CD4-positive, alpha-beta memory T cell (primary cell): Measurements from ENCODE around the gene PTPRH. TPM values are rescaled to one million over a fixed set of nuclear protein-coding genes. Genes with fewer than 3 reads are reported as not detected.

Experiments used
- CTCF ChIA-PET: fragments of 350-600 bp; sonication (Branson Sonifier 250); formaldehyde crosslinking; loops from one replicate; lab custom pipeline; 2021; ENCODE audit warnings: inconsistent platforms; ENCODE audit not compliant: partially characterized antibody; lab: Charles Lee
- POLR2A ChIA-PET: fragments of 350-600 bp; sonication (Branson Sonifier 250); formaldehyde crosslinking; loops from one replicate; lab custom pipeline; 2021; ENCODE audit not compliant: partially characterized antibody; lab: Charles Lee
- DNase-seq, 5 donors: peaks; one replicate each; pipeline versions ENCODE4 v3.0.0 to v3.0.0-alpha.2; 2020 to 2022; ENCODE audit warnings: mixed read lengths in 1 of 5
- H3K27ac ChIP-seq: one replicate; pipeline ENCODE4 v1.7.0; 2013; ENCODE audit warnings: low read depth, low read length
- H3K27me3 ChIP-seq: 2 replicates; pipeline ENCODE4 v1.7.0; 2013; ENCODE audit warnings: mild to moderate bottlenecking, low read length, moderate library complexity; ENCODE audit not compliant: insufficient read depth
- H3K36me3 ChIP-seq: 2 replicates; pipeline ENCODE4 v1.7.0; 2013; ENCODE audit warnings: mild to moderate bottlenecking, low read length, moderate library complexity; ENCODE audit not compliant: insufficient read depth
- H3K4me1 ChIP-seq: 2 replicates; pipeline ENCODE4 v1.7.0; 2013; ENCODE audit warnings: mild to moderate bottlenecking, low read length, moderate library complexity; ENCODE audit not compliant: insufficient read depth
- H3K4me3 ChIP-seq, 2 donors: one replicate each; pipeline ENCODE4 v1.7.0; 2013; ENCODE audit warnings: low read length in 2 of 2, mild to moderate bottlenecking in 1 of 2
- H3K9me3 ChIP-seq, 2 donors: one replicate each; pipeline ENCODE4 v1.7.0; 2013; ENCODE audit warnings: low read length in 2 of 2, control low read depth in 1 of 2; ENCODE audit not compliant: control insufficient read depth in 1 of 2
- H3K27ac Mint-ChIP-seq, 7 donors: one replicate each; pipeline ENCODE4 v1.8.0; 2020 to 2021; ENCODE audit warnings: mixed read lengths in 7 of 7, mild to moderate bottlenecking in 6 of 7, inconsistent platforms in 3 of 7, moderate library complexity in 3 of 7
- H3K27me3 Mint-ChIP-seq, 2 donors: one replicate each; pipeline ENCODE4 v1.8.0; 2020 to 2021; ENCODE audit warnings: mixed read lengths in 2 of 2
- H3K36me3 Mint-ChIP-seq, 2 donors: one replicate each; pipeline ENCODE4 v1.8.0; 2020 to 2021; ENCODE audit warnings: mixed read lengths in 2 of 2, inconsistent platforms in 1 of 2, mild to moderate bottlenecking in 1 of 2
- H3K4me1 Mint-ChIP-seq, 4 donors: one replicate each; pipeline ENCODE4 v1.8.0; 2020 to 2021; ENCODE audit warnings: mixed read lengths in 4 of 4, mild to moderate bottlenecking in 1 of 4
- H3K4me3 Mint-ChIP-seq, 8 donors: one replicate each; pipeline ENCODE4 v1.8.0; 2020 to 2021; ENCODE audit warnings: mixed read lengths in 8 of 8, mild to moderate bottlenecking in 7 of 8, moderate library complexity in 6 of 8, inconsistent platforms in 3 of 8
- H3K9me3 Mint-ChIP-seq, 8 donors: one replicate each; pipeline ENCODE4 v1.8.0; 2020 to 2021; ENCODE audit warnings: mixed read lengths in 8 of 8, mild to moderate bottlenecking in 5 of 8, inconsistent platforms in 3 of 8, moderate library complexity in 1 of 8
- intact Hi-C: fragments of 100-400 bp; cut with micrococcal nuclease; formaldehyde crosslinking; loops from one replicate; pipeline ENCODE4 v1.15.1; 2023
- polyA plus RNA-seq, 2 donors: library from polyadenylated mRNA; unstranded; fragments of 300-500 nt; fragmentation: Illumina TruSeq; gene quantifications; one replicate each; pipeline ENCODE4 v1.2.3, GENCODE V29; 2021
- total RNA-seq, 2 experiments: library from RNA; stranded (reverse); gene quantifications; one replicate each; pipeline ENCODE4 v1.2.3, GENCODE V29; 2021

The PTPRH gene
- total and polyA plus RNA-seq, 4 experiments from 2014 or later = not detected

- H3K4me1 Mint-ChIP-seq = peaks cover 6 to 18% (median 7%) of the 10 kb centered on the region in 4 donors
- no peaks in the 10 kb centered on the region for H3K36me3 ChIP-seq
- H3K36me3 Mint-ChIP-seq = no peaks in the 10 kb centered on the region
- peaks cover 0 to 9% (median under 1%) of the 10 kb centered on the region in 8 donors for H3K9me3 Mint-ChIP-seq
- H3K4me3 ChIP-seq = no peak overlapping the region
- no peak overlapping the region for H3K27ac Mint-ChIP-seq
- ChIA-PET CTCF (interaction anchor here (1.1 kb wide), 1 partner anchor 10 kb away, joined by 3 read pairs; no protein-coding TSS in a partner anchor), POLR2A (no interaction called here)
- H3K4me1 ChIP-seq = peaks cover 7% of the 10 kb centered on the region
- peak in 1 of 5 donors; percentile 29 for DNase-seq
- H3K27me3 Mint-ChIP-seq = peaks cover 27 to 47% of the 10 kb centered on the region in 2 donors
- H3K9me3 ChIP-seq = no peaks in the 10 kb centered on the region
- no peak overlapping the region for H3K4me3 Mint-ChIP-seq
- intact Hi-C loops = loop anchor here (2.0 kb wide), 1 partner anchor 43 kb away; no protein-coding TSS in a partner anchor
- H3K27me3 ChIP-seq = peaks cover 8% of the 10 kb centered on the region
- H3K27ac ChIP-seq = no peak overlapping the region
Observed at GRCh38 chr19:55161571-55162322, 47.6 kb downstream of the PTPRH start.

DNA sequence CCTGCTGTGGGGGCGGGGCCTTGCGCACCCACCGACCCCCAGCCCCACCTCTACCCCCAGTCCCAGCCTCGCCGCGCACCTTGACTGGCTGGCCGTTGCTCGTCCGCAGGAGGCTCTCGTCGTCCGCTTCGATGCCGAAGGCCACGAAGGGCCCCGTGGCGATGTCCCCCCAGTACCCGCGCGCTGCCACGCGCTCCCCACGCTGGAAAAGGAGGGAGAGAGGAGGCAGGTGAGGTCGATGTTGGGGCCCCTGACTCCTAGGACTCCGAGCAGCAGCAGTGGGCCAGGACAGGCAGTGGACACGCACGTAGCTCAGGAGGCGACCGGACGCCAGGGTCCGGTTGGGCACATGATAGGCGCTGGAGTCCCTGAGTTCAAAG, 48.3 kb downstream of the PTPRH start:
- Histone ChIP-seq H3K4me1 (peaks cover 8% of the 10 kb centered on the region), H3K4me3 (no peak overlapping the region), H3K36me3 (no peaks in the 10 kb centered on the region), H3K27me3 (peaks cover 6% of the 10 kb centered on the region), H3K9me3 (no peaks in the 10 kb centered on the region), H3K27ac (no peak overlapping the region)
- H3K27ac Mint-ChIP-seq = no peak overlapping the region
- DNase-seq = peak in 1 of 5 donors; percentile 17
- intact Hi-C loops = loop anchor here (1.0 to 2.0 kb wide), 2 partner anchors 20 to 42 kb away; no protein-coding TSS in a partner anchor
- peaks cover 2 to 10% (median 7%) of the 10 kb centered on the region in 4 donors for H3K4me1 Mint-ChIP-seq
- ChIA-PET POLR2A (no interaction called here), CTCF (interaction anchor here (0.8 to 2.8 kb wide), 7 partner anchors 9 to 73 kb away, joined by 3 to 16 read pairs (median 3); no protein-coding TSS in a partner anchor)
- peaks cover 0 to 5% (median 0%) of the 10 kb centered on the region in 8 donors for H3K9me3 Mint-ChIP-seq
- no peaks in the 10 kb centered on the region for H3K36me3 Mint-ChIP-seq
- H3K4me3 Mint-ChIP-seq = no peak overlapping the region
- H3K27me3 Mint-ChIP-seq = peaks cover 25 to 43% of the 10 kb centered on the region in 2 donors

- H3K9me3 ChIP-seq = no peaks in the 10 kb centered on the region
- CTCF ChIA-PET = interaction anchor here (0.6 to 2.8 kb wide), 9 partner anchors 9 to 493 kb away, joined by 3 to 16 read pairs (median 3); no protein-coding TSS in a partner anchor
- intact Hi-C loops = loop anchor here (1.0 to 2.0 kb wide), 2 partner anchors 19 to 42 kb away; no protein-coding TSS in a partner anchor
- peak overlapping the region in 1 of 8 donors; percentile 26 for H3K4me3 Mint-ChIP-seq
- peaks cover 6% of the 10 kb centered on the region for H3K27me3 ChIP-seq
- H3K4me1 Mint-ChIP-seq = peaks cover 3 to 10% (median 7%) of the 10 kb centered on the region in 4 donors
- H3K27ac Mint-ChIP-seq = peak overlapping the region in 5 of 7 donors; percentile 36 to 75 (median 46)
- H3K4me3 ChIP-seq = no peak overlapping the region
- POLR2A ChIA-PET = no interaction called here
- peaks cover 9% of the 10 kb centered on the region for H3K4me1 ChIP-seq
- DNase-seq = peak; percentile 82 to 87 (median 85)
- H3K27ac ChIP-seq = no peak overlapping the region
- peaks cover 24 to 36% of the 10 kb centered on the region in 2 donors for H3K27me3 Mint-ChIP-seq
- H3K36me3 ChIP-seq = no peaks in the 10 kb centered on the region
- H3K9me3 Mint-ChIP-seq = peaks cover 0 to 2% (median 0%) of the 10 kb centered on the region in 8 donors
- H3K36me3 Mint-ChIP-seq = no peaks in the 10 kb centered on the region
Observed at GRCh38 chr19:55160128-55160985, 48.9 kb downstream of the PTPRH start.

- no peak overlapping the region for H3K4me3 ChIP-seq
- no peak overlapping the region for H3K27ac ChIP-seq
- H3K4me1 ChIP-seq = peaks cover 9% of the 10 kb centered on the region
- Mint-ChIP-seq H3K27me3 (peaks cover 17 to 30% of the 10 kb centered on the region in 2 donors), H3K9me3 (peaks cover 0 to 3% (median 0%) of the 10 kb centered on the region in 8 donors), H3K36me3 (no peaks in the 10 kb centered on the region), H3K27ac (peak overlapping the region in 2 of 7 donors; percentile 25 to 35), H3K4me1 (peaks cover 5 to 16% (median 12%) of the 10 kb centered on the region in 4 donors), H3K4me3 (no peak overlapping the region)
- POLR2A ChIA-PET = no interaction called here
- CTCF ChIA-PET = interaction anchor here (0.5 to 2.8 kb wide), 5 partner anchors 16 to 393 kb away, joined by 3 to 16 read pairs (median 5); no protein-coding TSS in a partner anchor
- H3K9me3 ChIP-seq = no peaks in the 10 kb centered on the region
- DNase-seq = no peak
- no peaks in the 10 kb centered on the region for H3K36me3 ChIP-seq
- intact Hi-C loops = no loop called here
- H3K27me3 ChIP-seq = peaks cover 6% of the 10 kb centered on the region
Observed at GRCh38 chr19:55158848-55159749, 50.2 kb downstream of the PTPRH start.

DNA sequence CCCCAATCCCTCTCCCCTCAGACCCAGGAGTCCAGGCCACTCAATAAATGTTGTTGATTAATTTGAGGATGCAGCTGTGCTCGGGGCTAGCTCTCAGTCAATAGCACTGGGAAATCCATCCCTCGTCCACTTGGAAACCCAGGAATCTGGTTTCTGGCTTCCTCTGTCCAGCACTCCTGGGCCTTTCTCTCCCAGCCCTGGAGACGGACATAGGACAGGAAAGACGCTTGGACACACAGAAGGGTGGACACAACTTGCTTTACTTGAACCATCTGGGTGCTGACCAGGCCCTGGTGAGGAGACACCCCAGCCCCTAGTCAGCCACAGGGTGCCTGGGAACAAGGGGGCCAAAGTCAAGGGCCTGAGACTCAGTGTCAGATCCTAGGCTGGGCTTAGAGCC, 50.9 kb downstream of the PTPRH start:
- CTCF ChIA-PET = interaction anchor here (0.5 to 2.8 kb wide), 3 partner anchors 15 to 394 kb away, joined by 4 to 16 read pairs (median 5); no protein-coding TSS in a partner anchor
- Histone ChIP-seq H3K9me3 (no peaks in the 10 kb centered on the region), H3K36me3 (no peaks in the 10 kb centered on the region), H3K27me3 (peaks cover 6% of the 10 kb centered on the region), H3K27ac (no peak overlapping the region), H3K4me1 (peaks cover 13% of the 10 kb centered on the region), H3K4me3 (no peak overlapping the region)
- Mint-ChIP-seq H3K4me3 (no peak overlapping the region), H3K36me3 (no peaks in the 10 kb centered on the region), H3K27ac (peak overlapping the region in 2 of 7 donors; percentile 25 to 35), H3K27me3 (peaks cover 13 to 24% of the 10 kb centered on the region in 2 donors), H3K4me1 (peaks cover 10 to 22% (median 16%) of the 10 kb centered on the region in 4 donors), H3K9me3 (peaks cover 0 to 8% (median 0%) of the 10 kb centered on the region in 8 donors)
- POLR2A ChIA-PET = no interaction called here
- DNase-seq = no peak
- intact Hi-C loops = no loop called here
